CD4-positive, alpha-beta T cell treated with Interleukin-10 for 1 hour (primary cell): ENCODE measurements around the gene WDR45B.

Experiments
- DNase-seq: peaks from one replicate; pipeline ENCODE4 v3.0.0-alpha.2; 2020

WDR45B gene

DNA sequence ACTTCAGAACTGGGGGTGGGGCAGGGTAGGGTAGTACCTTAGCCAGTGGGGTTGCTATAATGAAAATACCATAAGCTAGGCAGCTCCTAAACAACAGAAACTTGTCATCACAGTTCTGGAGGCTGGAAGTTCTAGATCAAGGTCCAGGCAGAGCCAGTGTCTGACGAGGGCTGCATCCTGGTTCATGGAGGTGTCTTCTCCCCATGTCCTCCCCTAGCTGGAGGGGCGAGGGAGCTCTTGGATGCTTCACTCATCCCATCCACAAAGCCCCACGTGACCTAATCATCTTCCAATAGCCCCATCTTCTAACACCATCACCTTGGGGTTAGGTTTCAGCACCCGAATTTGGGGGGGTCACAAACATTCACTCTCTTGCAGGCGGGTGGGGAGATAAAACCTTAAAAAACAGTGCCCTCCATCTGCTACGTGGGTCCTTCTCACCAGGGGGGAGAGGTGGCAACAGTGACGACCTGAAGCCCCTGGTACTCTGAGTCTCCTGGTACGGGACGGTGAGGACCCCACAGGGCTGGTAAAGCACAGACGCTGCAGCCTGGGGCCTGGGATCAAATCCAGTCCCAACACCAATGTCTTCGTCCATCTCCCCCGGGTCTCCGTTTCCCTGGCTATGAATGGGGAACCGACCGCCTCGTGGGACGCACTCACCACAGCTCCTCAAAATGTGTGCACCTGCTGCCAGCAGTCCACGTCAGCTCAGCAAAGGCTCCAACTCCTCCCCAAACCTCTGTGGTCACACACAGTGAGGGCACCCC is 27.4 kb upstream of the WDR45B start:
- DNase-seq, result no peak

DNA sequence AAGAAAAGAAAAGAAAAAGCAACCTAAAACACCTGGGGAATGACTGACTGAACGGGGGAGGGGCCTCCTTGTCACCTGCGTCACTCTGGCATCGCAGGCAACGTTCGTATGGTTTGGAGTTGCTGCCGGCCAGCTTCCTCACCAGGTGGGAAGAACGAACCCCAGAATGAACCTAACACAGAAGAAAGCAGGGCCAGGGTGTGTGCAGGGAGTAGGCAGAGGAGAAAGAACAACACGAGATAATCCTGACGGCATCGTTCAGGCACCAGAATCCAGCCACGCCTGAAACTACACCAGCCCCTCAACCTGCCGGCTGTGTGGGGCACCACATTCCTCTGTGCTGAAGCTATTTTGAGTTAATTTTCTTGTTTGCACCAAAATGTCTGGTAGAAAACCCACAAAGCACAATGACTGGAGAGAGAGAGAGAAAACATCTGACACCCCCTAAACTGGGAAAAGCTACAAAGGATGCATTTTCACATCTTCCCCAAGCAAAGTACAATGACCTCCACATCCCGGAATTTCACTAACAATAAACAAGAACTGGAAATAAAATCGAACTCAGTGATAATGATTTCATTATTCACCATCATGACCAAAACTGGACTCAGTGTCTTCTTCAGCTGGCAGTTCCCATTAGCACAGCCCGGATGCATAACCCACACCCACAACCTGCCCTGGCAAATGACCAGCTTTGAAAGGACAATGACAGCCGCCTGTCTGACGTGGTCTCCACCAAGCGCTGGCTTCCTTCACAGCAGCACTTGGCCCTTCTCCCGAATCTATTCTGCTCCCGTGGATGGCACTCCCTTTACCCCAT is 26.6 kb upstream of the WDR45B start:
- no peak for DNase-seq

DNA sequence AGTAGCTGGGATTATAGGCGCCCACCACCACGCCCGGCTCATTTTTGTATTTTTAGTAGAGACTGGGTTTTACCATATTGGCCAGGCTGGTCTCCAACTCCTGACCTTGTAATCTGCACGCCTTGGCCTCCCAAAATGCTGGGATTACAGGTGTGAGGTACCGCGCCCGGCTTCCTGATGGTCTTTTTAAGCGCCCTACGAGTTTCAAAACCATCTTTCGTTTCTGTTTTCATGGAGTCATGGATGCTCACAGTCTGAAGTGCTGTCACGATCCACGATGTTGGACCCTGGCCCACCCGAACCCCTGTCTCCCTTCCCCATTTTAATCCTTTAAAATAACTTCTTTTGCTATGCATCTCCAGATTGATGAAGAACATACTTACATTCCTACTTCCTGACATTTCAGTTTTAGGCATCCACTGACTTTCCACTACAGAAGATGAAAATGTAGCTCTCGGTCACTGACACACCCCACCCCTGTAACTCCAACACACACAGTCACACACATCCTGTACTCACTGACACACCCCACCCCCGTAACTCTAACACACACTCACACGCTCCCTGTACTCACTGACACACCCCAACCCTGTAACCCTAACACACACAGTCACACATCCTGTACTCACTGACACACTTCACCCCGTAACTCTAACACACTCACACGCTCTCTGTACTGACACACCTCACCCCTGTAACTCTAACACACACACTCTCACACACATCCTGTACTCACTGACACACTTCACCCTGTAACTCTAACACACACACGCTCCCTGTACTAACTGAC is 22.6 kb upstream of the WDR45B start:
- DNase-seq, result no peak

DNA sequence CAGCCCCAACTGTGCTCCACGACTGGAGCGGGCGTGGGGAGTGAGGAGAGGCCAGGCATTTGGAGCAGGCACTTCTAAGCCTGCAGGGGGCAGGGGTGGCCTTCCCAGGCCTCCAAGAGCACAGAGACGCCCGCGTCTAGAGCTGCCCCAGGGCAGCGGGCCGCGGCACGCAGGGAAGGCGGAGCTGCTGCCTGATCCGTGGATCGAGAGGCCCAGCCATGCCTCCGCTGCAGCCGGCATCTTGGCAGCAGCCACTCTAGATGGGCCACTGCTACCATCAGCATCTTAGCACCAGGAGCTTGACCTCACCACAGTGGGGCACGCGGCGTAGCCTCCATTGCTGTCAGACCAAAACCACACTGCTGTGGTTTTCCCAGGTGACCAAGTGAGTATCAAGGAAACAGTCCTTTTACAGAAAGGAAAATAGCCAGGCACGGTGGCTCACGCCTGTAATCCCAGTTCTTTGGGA is 20.4 kb upstream of the WDR45B start:
- peak; percentile 39 for DNase-seq

DNA sequence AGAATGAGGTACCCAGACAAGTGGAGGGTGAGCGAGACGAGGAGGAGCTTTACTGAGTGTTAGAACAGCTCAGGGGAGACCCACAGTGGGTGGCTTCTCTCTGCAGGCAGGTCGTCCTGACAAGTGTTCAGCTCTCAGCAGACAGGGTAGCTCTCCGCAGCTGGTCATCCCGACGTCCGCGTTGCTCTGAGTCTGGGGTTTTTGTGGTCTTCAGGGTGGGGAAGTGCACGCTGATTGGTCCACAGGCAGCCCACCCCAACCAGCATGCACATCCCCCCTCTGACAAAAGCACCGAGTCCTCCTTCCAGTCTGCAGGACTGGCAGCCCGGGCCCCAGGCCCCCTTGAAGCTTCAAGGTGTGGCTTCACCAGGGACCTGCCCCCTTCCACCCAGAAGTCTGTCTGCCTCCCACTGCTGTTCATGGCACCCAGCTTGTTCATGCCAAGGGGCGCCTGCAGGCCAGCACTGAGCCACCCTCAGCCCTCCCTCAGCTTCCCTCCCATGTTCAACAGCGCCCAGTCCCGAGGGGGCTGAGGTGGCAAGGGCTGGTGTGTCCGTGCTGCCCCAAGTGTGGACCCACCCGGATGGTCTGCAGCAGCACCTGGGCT is 19.9 kb upstream of the WDR45B start:
- no peak for DNase-seq

DNA sequence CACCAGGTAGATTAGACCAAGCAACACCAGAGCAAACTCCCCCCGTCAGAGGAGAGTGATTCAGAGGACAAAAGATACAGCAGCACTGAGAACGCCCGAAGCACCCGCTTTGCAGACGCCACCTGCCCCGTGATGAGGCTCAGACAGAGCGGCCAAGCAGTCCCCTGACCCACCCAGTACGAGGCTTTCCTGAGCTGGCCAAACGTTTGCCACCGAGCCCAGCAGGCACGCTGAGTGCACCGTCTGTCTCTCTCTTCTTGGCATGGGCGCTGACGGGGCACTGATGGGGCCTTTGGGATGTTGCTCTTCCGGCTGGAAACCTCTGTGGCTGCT is 19.4 kb upstream of the WDR45B start:
- no peak for DNase-seq

DNA sequence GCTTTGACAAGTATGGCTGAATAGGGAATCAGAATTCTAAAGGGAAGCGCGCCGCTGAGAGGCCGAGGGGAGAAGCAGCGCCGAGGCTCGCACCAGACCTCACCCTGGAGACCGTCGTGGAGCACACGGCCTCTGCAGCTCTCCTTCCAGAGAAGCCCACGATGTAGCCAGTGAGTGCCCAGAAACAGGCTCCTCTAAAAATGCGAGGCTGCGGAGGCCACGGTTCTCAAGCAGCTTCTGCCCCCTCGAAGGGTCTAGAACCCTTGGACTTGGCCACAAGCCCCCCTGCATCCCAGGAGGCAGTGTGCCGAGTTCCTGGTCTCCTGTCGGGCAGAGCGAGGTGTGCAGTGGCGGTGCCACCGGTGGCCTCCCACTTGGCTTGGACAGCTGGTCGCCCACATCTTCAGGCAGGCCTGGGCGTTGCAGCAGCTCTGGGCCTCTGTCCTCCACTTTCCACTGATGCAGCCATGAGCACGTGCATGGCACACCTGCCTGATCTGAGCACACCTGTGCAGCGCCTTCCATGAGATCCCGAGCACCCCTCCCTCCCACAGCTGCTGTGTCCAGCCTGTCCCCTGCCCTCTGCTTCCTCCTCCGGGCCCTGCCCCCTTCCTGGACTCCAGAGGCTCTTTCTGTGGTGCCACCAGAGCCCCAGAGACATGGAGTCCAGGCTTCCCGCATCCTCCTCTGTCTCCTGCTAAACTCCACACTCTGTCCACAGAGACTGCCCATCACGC is 18.9 kb upstream of the WDR45B start:
- DNase-seq, result no peak

DNA sequence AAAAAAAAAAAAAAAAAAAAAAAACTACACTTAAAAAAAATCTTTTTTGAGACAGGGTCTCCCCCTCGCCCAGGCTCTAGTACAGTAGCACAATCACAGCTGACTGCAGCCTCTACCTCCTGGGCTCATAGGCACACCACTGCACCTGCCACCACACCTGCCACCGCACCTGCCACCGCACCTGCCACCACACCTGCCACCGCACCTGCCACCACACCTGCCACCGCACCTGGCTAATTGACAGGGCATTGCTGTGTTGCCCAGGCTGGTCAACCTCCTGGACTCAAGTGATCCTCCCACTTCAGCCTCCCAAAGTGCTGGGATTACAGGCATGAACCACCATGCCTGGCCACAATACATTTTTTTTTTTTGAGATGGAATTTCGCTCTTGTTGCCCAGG is 17.6 kb upstream of the WDR45B start:
- DNase-seq, result no peak

DNA sequence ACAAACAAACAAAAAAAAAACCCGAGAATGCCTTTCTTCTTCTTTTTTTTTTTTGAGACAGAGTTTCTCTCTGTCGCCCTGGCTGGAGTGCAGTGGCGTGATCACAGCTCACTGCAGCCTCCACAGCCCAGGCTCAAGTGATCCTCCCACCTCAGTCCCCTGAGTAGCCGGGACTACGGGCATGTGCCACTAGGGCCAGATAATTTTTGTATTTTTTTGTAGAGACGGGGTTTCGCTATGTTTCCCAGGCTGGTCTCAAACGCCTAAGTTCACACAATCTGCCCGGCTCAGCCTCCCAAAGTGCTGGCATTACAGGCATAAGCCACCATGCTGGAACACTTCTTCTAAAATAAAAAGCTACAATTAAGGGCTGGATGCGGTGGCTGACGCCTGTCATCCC is 17.0 kb upstream of the WDR45B start:
- DNase-seq, result no peak

DNA sequence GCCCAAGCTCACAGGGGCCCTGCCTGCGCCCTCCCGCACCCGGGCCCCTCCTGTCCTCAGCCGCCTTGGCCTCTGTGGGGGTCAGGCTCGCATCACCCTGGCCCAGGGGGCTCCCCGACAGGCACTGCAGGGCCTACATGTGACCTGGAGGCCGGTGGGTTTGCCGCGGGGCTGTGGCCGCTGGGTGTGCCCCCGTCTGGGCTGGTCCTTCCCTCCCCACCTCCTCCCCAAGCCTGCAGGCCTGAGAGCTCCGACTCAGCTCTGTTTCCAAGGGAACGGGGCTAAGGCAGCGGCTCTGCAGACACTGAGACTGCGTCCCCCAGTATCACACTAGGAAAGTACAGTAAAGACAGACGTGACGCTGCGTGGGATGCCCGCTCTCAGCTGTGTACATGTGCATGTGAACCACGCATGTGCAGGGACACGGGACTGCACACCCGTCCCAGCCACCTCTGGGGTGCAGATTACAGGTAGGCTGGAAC is 16.5 kb upstream of the WDR45B start:
- no peak for DNase-seq

DNA sequence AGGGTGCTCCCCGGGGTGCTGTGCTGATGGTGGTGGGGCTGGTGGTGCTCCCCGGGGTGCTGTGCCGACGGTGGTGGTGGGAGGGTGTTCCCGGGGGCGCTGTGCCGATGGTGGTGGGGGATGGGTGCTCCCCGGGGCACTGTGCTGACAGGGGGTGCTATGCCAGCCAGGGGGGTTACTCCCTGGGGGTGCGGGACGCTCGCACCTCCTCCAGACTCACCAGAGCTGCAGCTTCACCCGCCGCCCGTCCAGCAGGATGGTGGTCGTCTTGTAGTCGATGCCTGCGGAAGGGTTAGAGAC is 16.0 kb upstream of the WDR45B start:
- no peak for DNase-seq

DNA sequence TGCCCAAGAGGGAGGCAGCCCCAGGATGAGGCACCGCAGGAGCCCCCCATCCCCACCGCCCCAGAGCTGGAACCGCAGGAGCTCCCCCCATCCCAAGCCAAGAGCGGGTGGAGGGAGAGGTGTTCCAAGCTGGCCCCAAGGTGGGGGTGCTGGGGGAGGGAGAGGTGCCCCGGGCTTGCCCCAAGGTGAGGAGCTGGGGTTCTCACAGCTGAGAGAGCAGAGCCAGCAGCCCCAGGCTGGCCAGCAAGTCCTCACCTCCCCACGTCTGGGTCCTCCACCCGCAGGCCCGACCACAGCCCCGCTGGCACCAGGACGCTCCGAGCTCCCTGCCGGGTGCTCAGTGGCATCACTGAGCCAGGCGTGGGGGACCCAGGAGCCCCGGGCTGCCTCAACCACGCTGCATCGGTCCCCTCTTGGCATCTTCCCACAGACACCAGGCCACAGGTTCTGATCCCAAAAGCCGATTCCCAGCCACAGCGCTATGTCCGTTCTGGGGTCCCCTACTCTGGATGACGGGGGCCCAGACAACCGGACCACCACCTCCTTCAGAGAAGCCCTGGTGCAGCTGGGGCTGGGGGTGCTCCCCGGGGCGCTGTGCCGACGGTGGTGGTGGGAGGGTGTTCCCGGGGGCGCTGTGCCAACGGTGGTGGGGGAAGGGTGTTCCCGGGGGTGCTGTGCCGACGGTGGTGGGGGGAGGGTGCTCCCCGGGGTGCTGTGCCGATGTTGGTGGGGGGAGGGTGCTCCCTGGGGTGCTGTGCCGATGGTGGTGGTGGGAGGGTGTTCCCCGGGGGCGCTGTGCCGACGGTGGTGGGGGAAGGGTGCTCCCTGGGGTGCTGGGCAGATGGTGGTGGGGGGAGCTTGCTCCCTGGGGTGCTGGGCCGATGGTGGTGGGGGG is 15.4 kb upstream of the WDR45B start:
- no peak for DNase-seq

DNA sequence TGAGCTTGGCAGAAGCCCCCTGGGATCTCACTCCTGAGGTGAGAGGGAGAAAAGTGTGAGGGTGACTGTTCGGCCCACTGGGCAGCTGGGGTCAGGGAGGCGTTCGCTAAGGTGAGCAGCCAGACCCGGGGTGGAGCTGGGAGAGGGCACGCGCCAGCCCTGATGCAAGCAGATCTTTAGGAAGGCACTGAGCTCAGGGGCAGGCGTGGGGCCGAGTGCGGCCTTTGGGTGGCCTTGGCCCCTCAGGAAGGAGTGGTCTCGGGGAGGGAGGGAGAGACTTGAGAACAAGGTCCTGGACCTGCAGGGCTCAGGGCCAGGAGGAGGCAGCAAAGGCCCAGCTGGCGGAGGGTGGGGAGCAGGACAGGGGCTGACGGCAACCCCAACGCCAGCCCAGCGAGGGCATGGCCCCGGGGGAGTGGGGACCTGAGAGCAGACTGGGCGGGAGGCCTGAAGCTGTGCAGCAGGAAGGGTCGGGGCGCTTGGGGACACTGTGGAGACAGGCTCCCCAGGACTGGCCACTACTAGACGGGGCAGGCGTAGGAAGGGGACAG is 14.5 kb upstream of the WDR45B start:
- no peak for DNase-seq

DNA sequence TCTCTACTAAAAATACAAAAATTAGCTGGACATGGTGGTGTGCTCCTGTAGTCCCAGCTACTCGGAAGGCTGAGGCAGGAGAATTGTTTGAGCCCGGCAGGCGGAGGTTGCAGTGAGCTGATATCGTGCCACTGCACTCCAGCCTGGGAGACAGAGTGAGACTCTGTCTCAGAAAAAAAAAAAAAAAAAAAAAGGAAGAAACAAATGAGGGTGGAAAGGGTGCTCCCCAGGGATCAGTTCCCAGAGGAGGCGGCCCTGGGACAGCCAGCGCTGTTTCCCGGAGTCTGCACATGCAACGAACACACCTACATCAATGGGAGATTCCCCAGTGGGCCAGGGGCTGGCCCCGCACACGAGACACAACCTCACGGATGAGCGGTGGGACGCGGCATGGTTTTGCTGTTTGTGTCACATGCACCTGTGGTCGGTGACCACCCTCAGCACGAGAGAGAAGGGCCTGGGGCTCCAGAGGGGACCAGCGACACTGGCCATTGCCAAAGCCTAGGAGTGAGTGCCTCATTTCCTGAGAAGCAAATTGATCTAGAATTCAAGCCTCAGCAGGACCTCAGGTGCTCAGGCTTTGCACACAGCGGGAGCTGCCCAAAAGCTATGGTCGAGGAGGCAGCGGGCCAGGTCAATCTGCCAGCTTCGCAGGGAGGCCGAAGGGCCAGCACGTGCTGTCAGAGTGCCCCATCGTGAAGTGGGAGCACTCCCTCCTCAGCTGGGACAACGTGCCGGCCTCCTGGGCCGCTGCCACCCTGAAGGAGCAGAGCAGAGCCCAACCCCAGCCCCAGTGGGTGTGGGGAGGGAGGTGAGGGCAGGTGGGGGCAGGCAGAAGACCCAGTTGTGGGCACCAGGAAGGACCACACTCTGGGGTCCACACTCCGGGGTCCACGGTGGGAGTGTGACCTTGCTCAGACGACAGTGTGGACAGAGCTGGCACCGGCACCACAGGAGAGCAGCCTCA is 13.8 kb upstream of the WDR45B start:
- DNase-seq, result no peak

DNA sequence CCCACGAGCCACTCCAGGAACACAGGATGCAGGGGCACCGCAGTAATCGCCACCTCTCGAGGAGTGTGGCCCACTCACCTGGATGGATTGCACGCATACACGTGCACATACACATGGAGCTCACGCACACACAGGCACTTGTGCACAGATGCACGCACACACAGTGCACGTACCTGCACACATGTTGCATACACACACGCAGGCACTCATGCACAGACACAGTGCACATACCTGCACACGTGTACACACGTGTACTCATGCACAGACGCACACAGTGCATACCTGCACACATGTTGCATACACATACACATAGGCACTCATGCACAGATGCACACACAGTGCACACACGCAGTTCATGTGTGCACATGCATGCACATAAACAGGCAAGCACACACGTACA is 11.6 kb upstream of the WDR45B start:
- DNase-seq, result no peak

DNA sequence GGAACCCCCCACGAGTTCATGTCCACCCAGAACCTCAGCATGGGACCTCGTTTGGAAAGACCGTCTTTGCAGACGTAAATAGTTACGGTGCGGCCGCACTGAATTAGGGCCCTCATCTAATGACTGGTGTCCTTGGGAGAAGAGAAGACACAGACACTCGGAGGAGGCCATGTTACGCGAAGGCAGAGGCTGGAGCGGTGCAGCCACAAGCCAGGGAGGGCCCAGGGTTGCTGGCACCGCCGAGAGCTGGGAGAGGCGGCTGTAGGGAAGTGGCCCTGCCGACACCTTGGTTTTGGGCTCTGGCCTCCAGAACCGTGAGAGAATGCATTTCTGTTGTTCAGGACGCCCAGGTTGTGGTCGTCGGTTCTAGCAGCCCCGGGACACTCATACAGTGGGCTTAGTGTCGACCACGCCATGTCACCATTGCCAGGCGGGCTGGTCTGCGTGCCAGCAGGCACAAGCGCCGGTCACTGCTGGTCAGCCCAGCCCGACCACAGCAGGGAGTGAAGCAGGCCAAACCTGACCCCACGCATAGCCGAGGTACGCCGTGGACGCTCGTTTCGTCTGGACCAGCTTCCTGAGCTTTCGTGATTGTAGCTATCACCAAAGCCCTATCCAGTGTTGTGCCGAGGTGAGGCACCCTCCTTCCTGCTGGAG is 10.7 kb upstream of the WDR45B start:
- DNase-seq, result no peak

DNA sequence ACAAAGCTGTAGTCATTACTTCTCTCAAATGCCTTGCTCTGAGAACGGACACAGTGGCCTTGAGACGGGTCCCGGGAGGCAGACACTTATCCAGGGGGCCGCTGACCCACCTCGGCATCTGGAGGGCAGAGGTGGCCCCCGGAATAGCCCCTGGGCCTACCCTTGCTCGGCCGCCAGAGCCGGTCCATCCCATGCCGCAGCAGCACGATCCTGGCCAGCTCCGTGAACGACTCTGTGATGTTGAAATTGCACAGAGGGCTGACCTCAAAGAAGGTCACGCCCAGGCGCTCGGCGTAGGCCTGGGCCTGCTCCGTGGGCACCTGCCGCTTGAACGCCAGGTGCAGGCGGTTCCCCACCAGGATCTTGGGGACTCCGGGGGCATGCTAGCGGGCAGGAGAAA is 10.1 kb upstream of the WDR45B start:
- no peak for DNase-seq

DNA sequence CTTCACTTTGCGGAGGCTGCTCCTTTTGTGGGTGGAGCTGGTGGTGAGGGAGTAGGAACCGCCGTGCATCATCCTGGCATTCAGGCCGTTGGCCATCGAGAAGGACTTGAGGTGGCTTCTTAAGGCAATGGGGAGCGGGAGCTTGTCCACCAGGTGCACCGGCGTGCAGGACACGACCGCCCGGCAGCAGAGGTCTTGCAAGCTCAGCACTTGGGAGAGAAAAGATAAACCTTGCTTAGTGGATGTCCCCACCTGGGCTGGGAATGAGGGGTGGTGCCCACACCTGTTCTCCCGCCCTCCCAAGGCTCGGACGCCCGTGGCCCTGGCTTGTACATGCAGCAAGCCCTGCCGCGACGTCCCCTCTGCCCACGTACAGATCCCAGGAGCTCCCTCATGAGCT is 9.7 kb upstream of the WDR45B start:
- DNase-seq, result no peak

DNA sequence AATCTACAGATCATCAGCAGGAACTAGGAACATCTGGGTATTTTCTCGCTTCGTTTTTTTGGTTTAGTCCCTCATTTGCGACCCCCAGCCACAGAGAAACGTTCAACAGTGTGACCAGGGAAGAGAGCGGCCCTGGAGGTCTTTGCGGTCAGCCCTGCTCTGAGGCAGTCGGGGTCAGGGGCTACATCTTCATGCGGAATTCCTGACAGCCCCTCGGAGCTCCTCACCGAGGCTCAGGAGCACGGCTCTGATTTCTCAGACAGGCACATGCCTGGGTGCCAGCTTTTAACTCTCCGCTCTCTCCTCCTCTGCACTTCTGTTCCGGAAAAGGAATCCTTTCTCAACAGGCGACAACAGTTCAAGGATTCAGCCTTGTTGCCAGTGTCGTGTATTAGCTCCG is 8.0 kb upstream of the WDR45B start:
- DNase-seq, result no peak
